ENCODE results near the gene G6PC3.
A peak's percentile ranks its signal among the peaks of the same experiment; 100 is the strongest.
"Not testable (repeated sequence)": the region's sequence is repeated elsewhere in the genome, so short reads cannot be mapped to it uniquely, and the experiment has no call there.

The G6PC3 gene

DNA sequence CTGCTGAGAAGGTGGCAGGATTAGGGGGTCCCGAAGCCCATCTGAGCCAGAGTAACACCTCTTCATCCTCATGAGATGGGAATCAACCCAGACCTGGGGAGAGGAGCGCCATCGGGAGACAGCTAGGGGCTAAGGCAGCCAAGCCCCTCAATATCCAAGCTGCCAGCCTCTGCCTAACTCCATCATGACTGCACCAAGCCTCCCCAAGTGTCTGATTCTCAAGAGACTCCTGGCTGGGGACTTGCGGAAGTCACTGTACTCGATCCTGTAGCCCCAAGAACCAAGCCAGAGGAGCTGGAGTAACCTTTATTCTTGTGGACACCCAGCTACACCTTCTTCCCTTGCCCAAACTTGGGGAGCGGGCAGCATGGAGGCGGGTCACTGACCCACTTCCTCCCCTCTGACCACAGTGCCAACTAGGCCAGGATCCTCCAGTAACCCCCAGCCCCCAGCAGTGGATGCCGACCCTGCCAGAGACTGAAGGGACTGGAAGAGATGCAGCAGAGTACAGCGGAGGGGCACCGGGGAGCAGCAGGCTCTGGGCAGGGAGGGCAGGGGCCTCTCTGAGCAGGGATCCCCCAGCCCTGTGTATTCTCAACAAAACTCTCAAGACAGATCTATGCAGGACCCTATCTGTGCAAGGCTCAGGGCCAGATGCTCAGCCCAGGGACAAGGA lies 39.6 kb downstream of the G6PC3 start:
- DNase-seq: no peak

DNA sequence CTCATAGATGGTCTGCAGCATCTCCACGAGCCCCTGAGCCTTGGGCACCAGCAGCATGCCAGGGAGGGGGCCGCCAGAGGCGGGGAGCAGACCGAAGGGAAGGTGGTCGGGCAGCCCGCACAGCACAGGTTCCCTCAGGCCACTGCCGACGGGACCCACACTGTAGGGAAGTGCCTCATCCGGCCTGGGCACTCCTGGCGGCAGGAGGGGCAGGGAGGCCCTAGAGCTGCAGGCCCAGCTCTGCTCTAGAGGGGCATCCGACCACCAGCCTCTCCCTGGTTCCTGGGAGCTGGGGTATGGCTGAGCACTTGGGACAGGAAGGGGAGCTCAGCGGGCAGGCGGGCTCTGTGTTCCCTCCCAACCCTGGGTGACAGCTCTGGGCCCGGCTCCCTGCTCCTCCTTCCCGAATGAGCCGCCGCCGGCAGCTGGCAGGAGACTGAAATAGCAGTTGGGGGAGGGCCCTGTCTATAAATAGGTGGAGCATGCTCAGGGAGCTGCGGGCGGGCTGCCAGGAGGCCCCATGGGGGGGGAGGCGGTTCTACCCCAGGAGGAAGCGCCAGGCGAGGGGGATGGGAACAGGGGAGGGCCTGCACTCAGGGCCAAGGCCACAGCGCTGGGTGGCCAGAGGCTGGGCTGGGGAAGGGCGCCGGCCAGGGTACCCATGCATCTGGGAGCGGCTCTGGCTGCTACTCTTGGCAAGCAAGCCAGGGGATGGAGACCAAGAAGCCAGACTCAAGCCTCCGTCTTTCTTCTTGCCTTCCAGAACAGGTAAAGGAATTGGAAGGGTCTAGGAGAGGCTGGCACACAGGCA lies 40.5 kb downstream of the G6PC3 start:
- DNase-seq: peak; percentile 56

GRCh38 chr17:44111777-44112176 lies 41.2 kb downstream of the G6PC3 start:
- DNase-seq: no peak

GRCh38 chr17:44112284-44113280 lies 42.0 kb downstream of the G6PC3 start:
- no peak for DNase-seq

GRCh38 chr17:44113382-44113781 lies 42.8 kb downstream of the G6PC3 start:
- DNase-seq: no peak

DNA sequence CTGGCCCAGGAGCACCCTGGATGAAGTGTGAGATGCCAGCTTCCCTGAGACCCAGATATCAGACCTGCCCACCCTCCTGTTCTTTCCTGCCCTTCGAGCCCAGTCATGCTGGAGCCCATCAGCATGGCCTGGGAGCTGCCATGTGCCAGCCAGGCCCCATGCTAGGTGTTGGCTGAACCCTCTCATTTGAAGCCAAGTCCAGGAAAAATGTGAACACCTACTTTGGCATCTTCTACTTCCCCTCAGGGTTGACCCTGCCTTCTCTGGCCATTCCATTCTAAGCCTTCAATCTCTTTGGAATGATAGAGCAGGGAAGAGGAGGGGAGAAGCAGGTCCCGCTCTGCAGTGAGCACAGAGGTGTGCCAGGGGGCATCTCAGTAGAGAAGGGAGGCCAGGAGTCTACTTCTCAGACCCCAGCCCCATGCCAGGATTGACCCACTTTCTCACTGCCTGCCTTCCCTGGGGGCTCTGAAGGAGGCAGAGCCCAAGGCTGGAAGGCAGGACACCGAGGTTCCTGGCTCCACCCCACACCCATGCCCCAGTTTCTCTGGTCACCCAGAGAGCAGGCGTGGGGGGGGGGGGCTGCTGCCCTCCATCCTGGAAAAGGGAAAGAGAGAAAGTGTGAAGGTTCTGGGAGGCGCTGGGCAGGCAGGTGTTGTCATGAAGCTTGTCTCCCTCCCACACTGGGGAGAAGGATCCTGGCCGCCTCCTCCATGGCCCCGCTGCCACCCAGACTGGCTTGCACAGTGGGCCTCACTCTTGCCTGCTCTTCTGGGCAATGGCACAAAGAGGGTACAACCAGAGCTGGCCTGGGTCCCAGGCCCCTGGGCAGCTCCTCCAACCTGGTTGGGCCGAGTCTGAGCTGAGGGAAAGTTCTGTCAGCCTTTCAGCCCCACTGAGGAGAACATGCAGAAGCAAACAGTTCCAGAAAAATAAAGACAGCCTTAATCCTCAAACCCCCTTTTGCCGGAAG lies 43.6 kb downstream of the G6PC3 start:
- DNase-seq: no peak

- DNase-seq: no peak
Measured at GRCh38 chr17:44115585-44116415, 45.3 kb downstream of the G6PC3 start.

DNA sequence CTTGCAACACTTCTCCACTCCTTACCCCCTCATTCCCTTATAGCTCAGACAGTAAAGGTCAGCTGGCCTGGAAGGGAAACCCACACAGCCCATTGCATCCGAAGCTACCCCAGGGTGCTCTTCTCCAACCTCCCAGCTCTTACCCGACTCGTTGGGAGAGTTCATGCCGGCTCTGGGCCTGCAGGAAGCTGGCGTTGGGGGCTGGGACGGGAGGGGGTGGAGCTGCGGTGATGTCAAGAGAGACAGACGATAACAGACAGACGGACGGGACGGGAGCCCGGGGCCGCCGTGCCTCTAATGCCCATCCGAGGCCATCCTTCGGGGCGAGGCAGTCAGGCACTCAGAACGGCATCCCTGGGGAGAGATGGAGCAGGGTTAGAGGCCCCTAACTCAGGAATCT lies 46.8 kb downstream of the G6PC3 start:
- DNase-seq: no peak

DNA sequence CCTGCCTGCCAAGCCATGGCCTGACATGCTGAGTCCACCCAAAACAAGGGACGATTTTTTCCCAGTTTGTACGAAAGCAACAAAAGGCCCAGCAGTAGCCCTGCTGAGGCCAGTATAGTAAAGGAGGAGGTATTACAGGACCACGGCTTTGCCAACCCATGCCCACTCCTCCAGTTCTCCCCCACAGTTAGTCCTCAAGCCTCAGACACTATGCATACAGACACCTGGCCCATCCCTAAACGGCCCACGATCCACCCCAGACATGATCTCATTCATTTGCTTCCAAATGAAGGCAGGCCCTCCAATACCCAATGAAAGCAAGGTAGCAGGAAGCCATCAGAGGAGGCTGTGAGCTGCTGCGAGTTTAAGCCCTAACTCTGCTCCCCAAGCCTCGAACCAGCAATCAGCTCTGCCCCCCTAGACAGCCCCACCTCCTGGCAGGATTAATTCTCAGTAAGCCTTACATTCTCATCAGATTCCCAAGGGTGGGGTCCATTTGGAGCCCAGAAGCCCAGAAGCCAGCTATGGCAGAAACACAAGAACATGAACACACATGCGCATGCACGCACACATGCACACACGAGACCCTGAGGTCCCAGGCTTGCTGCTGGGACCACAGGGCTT lies 48.0 kb downstream of the G6PC3 start:
- DNase-seq: no peak

DNA sequence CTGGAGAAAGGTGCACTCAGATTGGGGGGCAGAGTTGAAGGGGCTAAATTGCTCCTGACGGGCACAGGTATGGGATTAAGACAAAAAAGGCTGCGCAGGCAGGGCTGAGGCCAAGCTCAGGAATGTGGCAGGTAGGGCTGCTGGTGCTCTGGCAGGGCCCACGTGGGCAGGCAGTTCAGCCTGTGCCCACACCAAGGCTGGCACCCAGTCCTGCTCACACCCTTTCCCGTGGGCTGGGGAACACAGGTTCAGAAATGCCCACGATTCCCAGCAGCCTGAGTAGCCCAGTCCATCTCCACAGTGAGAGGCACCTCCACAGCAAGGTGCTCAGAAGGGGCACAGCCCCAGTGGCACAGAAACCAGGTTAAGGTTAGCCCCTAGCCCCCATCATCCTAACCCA lies 48.5 kb downstream of the G6PC3 start:
- no peak for DNase-seq

GRCh38 chr17:44119798-44120197 lies 49.3 kb downstream of the G6PC3 start:
- DNase-seq: no peak

GRCh38 chr17:44120281-44120680 lies 49.7 kb downstream of the G6PC3 start:
- not testable (repeated sequence) for DNase-seq

- DNase-seq: no peak
Measured at GRCh38 chr17:44120851-44121605, 50.5 kb downstream of the G6PC3 start.

GRCh38 chr17:44121997-44122815 lies 51.7 kb downstream of the G6PC3 start:
- no peak for DNase-seq

GRCh38 chr17:44122816-44123355 lies 52.4 kb downstream of the G6PC3 start:
- DNase-seq: no peak

DNA sequence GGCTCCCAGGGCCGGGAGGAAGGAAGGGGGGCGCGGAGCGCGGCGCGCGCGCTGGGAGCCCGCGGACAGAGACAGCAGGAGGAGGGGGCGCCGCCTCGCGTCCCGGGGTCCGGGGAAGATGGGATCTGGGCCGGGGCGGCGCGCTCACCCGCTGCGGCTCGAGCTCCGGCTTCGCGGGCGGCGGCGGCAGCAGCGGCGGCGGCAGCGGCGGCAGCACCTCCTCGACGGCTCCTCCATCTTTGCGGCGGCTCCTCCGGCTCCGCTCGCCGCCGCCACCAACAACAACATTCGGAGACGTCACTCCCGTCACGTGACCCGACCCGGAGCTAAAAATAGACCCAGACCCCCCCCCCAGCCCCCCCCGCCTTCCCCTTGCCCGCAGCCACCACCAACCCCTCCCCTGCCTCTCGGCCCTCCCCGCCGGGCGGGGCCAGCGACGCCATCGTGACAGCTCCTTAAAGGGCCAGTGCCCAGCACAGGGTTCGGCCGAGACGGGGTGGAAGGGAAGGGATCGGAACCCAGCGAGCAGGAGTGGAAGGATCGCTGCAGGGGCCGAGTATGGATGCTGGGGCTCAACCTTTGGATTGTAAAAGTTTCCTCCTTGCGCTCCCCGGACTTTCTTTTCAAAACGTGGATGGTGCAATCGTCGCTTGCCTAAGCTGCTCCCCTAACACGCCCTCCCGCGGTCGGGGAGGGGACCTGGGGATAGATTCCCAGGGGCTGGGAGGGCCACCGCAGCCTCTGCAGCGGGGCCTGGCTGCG lies 53.0 kb downstream of the G6PC3 start, which contains the start of gene HDAC5:
TSS of gene HDAC5 (minus strand) at position 286 of the 762 bp plus-strand sequence. CDS start 6,126 bp downstream, outside the sequence.
- DNase-seq: peak; percentile 96

DNA sequence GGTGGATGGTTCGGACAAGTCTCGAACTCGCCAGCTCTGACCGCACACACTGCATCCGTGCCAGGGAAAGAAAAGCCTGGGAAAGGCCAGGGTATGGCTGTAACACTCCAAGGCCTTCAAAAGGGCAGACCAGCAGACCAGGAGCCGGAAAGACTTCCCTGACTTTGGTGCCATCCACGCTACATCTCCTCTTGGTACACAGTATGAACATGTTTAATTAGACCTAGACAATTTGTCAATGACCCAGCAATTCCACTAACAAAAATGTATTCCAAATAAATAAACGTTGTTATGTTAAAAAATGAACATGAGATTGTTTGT lies 53.5 kb downstream of the G6PC3 start:
- no peak for DNase-seq

Data from CD4-positive, alpha-beta T cell treated with Interleukin-17A for 1 hour (primary cell).